Tongue (tissue), 2 donors: Measurements from ENCODE around the gene SLC2A3. TPM values are rescaled to one million over a fixed set of nuclear protein-coding genes. Genes with fewer than 3 reads are reported as not detected.

Experiments used
- small RNA-seq: library from RNA; depleted of rRNA; stranded (forward); fragments of <200 nt; gene quantifications from one replicate; pipeline ENCODE3, GENCODE V24; 2014; ENCODE audit warnings: low replicate concordance
- total RNA-seq: library from RNA; depleted of rRNA; stranded (reverse); fragments of >200 nt; gene quantifications from one replicate; pipeline ENCODE4 v1.2.3, GENCODE V29; 2014

Gene SLC2A3
- total RNA-seq, 1 donor from 2014 or later = 60.8 TPM

Small RNAs within 50 kb of the gene (small RNA-seq; reads per million reads assigned to genes)
- gene RF00019 = not detected

Other genes with a start within 250 kb of the SLC2A3 start
- gene GDF3, start 240.4 kb downstream of the SLC2A3 start, total RNA-seq = not detected
- not detected for gene DPPA3, start 224.8 kb downstream of the SLC2A3 start, total RNA-seq
- gene CLEC4C, start 188.8 kb downstream of the SLC2A3 start, total RNA-seq = not detected
- gene NANOGNB, start 171.0 kb downstream of the SLC2A3 start, total RNA-seq = not detected
- gene NANOG, start 146.8 kb downstream of the SLC2A3 start, total RNA-seq = not detected
- gene SLC2A14, start 63.3 kb downstream of the SLC2A3 start, total RNA-seq = not detected
- gene FOXJ2, start 96.5 kb upstream of the SLC2A3 start, total RNA-seq = 14.7 TPM
- 2.6 TPM for gene C3AR1, start 130.2 kb upstream of the SLC2A3 start, total RNA-seq
- 55.2 TPM for gene NECAP1, start 146.1 kb upstream of the SLC2A3 start, total RNA-seq
- gene CLEC4A, start 187.4 kb upstream of the SLC2A3 start, total RNA-seq = 1.9 TPM
- gene ZNF705A, start 220.8 kb upstream of the SLC2A3 start, total RNA-seq = not detected